HepG2 (cell line): ENCODE data around the gene ERLEC1. TPM values are rescaled to one million over a fixed set of nuclear protein-coding genes. Genes with fewer than 3 reads are reported as not detected.

Experiments used
- ATF7 ChIP-seq, 2 experiments: fragments of 450-650 bp in 1 of 2; sonication (generic) in 1 of 2; formaldehyde crosslinking in 1 of 2; IDR thresholded peaks; 2 replicates each; pipeline versions ENCODE4 v1.4.0 to v1.6.1; 2016 to 2020; ENCODE audit warnings: antibody characterized with exemption in 1 of 2, mild to moderate bottlenecking in 1 of 2, missing genetic modification reagents in 1 of 2
- CREB3 ChIP-seq: sonication (generic); formaldehyde crosslinking; IDR thresholded peaks from 2 replicates; pipeline ENCODE4 v1.5.0; 2020; ENCODE audit warnings: missing genetic modification reagents
- GTF3A ChIP-seq: sonication (generic); formaldehyde crosslinking; conservative IDR thresholded peaks from 2 replicates; pipeline ENCODE4 v1.4.0; 2020; ENCODE audit warnings: mild to moderate bottlenecking, missing genetic modification reagents
- HMGXB4 ChIP-seq, 2 experiments: sonication (generic) in 1 of 2; formaldehyde crosslinking in 1 of 2; IDR thresholded peaks; 2 replicates each; pipeline versions ENCODE4 v1.4.0 to v1.6.1; 2018 to 2020; ENCODE audit warnings: missing genetic modification reagents in 2 of 2, borderline replicate concordance in 1 of 2, low read depth in 1 of 2, mild to moderate bottlenecking in 1 of 2, missing biosample characterization in 1 of 2
- MEF2D ChIP-seq: sonication (generic); formaldehyde crosslinking; IDR thresholded peaks from 2 replicates; pipeline ENCODE4 v1.5.1; 2020; ENCODE audit warnings: mild to moderate bottlenecking, missing genetic modification reagents
- RARA ChIP-seq: IDR thresholded peaks from 2 replicates; pipeline ENCODE4 v1.6.1; 2016; ENCODE audit warnings: missing genetic modification reagents, missing compliant biosample characterization
- TEAD3 ChIP-seq: optimal IDR thresholded peaks from 2 replicates; pipeline ENCODE3; 2016; ENCODE audit warnings: borderline replicate concordance
- ZFP36L1 ChIP-seq: sonication (generic); formaldehyde crosslinking; IDR thresholded peaks from 2 replicates; pipeline ENCODE4 v1.8.0; 2022; ENCODE audit warnings: mild to moderate bottlenecking, missing genetic modification reagents, moderate library complexity
- ZHX1 ChIP-seq: sonication (generic); formaldehyde crosslinking; IDR thresholded peaks from 2 replicates; pipeline ENCODE4 v1.8.1; 2022; ENCODE audit warnings: low read depth, mild to moderate bottlenecking, missing genetic modification reagents
- ZNF460 ChIP-seq: sonication (generic); formaldehyde crosslinking; IDR thresholded peaks from 2 replicates; pipeline ENCODE4 v1.5.1; 2020; ENCODE audit warnings: missing genetic modification reagents, mild to moderate bottlenecking, borderline replicate concordance
- polyA plus RNA-seq, 8 experiments: library from polyadenylated mRNA; depleted of rRNA in 3 of 8; stranded (reverse) in 7 of 8; unstranded in 1 of 8; fragments of >200 nt; fragmentation: Illumina TruSeq in 4 of 8; extraction: Trizol in 4 of 8; gene quantifications; 2 replicates each; pipeline versions ENCODE4 v1.2.1 to v1.2.3, GENCODE V29; 2011 to 2016; ENCODE audit warnings: low read depth in 4 of 8, missing spikeins in 1 of 8, mixed read lengths in 1 of 8; ENCODE audit not compliant: insufficient read depth in 1 of 8
- total RNA-seq, 5 experiments: library from RNA; depleted of rRNA; stranded (reverse); fragments of >200 nt; fragmentation: Illumina TruSeq; extraction: Trizol; gene quantifications; 2 replicates each; pipeline ENCODE4 v1.2.3, GENCODE V29; 2016; ENCODE audit warnings: low read depth in 1 of 5

Gene ERLEC1
- total and polyA plus RNA-seq, 2 of the 13 experiments (the other 11 are each of a cell fraction or from before 2014, with no cell fraction given) = 87.3 to 88.4 TPM

GRCh38 chr2:53818854-53819435 is 32.1 kb downstream of the ERLEC1 start (continued):
- TF ChIP-seq GTF3A (no peak), MEF2D (CRISPR knock-in tag) (peak; percentile 53; the same call in 1 of the 2 replicates), CREB3 (CRISPR knock-in tag) (no peak), RARA (CRISPR knock-in tag) (0 out of 2 replicates have a peak, but pooled peaks have one; percentile 13), ZHX1 (CRISPR knock-in tag) (no peak), ZNF460 (CRISPR knock-in tag) (no peak), ATF7 (IDR thresholded peaks at IDR 0.05) (no peak), ATF7 (CRISPR knock-in tag; IDR thresholded peaks at IDR 0.05) (no peak), ZFP36L1 (no peak), HMGXB4 (CRISPR knock-in tag; IDR thresholded peaks at IDR 0.05; ENCODE audit: borderline replicate concordance in 1 of 2, low read depth in 1 of 2) (no peak), TEAD3 (CRISPR knock-in tag) (no peak)
- TF ChIP-seq, all 625 proteins: peak for 5
